ENCODE data around the gene OR4D10. TPM values are rescaled to one million over a fixed set of nuclear protein-coding genes. Genes with fewer than 3 reads are reported as not detected.

OR4D10 gene
- total RNA-seq (2014; rRNA removed; shearing (Covaris generic)) (0.28 TPM in 1 of 2 replicates, not detected in the other), total RNA-seq (2022) (not detected in 2 replicates), Bru-seq, nascent RNA (not detected), BruChase-seq, experiment 1, labeled RNA remaining after a 6-hour chase (not detected), BruChase-seq, experiment 2, labeled RNA remaining after a 2-hour chase (not detected)
- long read RNA-seq = 0 reads

DNA sequence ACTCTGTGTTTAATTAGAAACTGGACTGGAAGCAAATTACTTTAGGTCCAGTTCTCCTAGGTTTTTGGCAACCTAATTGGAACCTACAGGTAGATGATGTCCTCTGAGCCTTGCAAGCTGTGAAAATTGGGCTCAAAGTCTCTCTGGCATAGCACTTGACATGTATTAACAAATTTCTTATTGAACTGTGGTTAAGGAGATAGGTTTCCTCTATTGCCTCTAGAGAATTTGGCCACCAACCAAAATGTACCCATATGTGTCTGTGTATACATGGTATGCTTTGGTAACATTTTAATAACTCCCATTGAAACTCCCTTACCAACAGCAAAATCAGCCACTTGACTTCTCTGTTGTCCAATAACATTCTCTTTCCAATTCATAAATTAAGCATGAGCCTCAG lies at the start of gene OR4D10:
OR4D10 (plus strand) TSS at position 301 of the 400 bp plus-strand sequence. CDS start 4,115 bp downstream, outside the sequence.
- no peaks in the 10 kb centered on the region for H3K36me3 ChIP-seq (ENCODE audit: insufficient read depth, low read length)

DNA sequence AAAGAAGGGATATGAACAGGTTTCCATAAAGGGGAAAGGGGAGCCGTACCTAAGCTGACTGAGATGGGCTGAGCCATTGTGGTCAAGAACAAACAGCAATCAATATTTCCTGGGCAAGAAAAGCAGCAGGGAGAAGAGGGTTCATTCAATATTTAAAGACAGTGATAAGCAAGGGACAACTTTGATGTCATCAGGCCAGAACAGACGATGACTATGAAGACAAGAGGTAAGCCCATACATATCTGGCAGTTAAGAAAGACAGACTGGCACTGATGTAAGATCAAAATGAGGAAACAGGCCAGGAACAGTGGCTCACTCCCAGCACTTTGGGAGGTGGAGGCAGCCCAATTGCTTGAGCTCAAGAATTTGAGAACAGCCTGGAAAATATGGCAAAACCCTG lies 49.3 kb upstream of the OR4D10 start:
- no peaks in the 10 kb centered on the region for H3K36me3 ChIP-seq (ENCODE audit: insufficient read depth, low read length)
- DNase-seq (ENCODE audit: low spot score) = no peak
- ChIA-PET CTCF (ENCODE audit: unreplicated experiment) (no interaction called here), POLR2A (no interaction called here)
- intact Hi-C loops (cut with micrococcal nuclease; ENCODE audit: unreplicated experiment) = no loop called here
- no peaks in the 10 kb centered on the region for H4K20me1 ChIP-seq (ENCODE audit: insufficient read depth, low read length)
- no peak overlapping the region for H3K27ac ChIP-seq (ENCODE audit: low read depth, low read length, poor library complexity, severe bottlenecking)
- H3K4me3 ChIP-seq (ENCODE audit: low read depth, low read length, poor library complexity, severe bottlenecking) = no peak overlapping the region
- H2AFZ ChIP-seq (ENCODE audit: low read length) = no peak overlapping the region
- H3K4me2 ChIP-seq (ENCODE audit: low read length) = no peak overlapping the region
- H3K79me2 ChIP-seq (ENCODE audit: insufficient read depth, low read depth, low read length) = no peaks in the 10 kb centered on the region
- no peaks in the 10 kb centered on the region for H3K9me2 ChIP-seq (ENCODE audit: insufficient read depth, low read length)
- no TSS peak for BruUV-seq (replicated peaks)
- H3K4me1 ChIP-seq (ENCODE audit: insufficient read depth, low read length, poor library complexity, severe bottlenecking) = no peaks in the 10 kb centered on the region
- TF ChIP-seq, protein P1, sequence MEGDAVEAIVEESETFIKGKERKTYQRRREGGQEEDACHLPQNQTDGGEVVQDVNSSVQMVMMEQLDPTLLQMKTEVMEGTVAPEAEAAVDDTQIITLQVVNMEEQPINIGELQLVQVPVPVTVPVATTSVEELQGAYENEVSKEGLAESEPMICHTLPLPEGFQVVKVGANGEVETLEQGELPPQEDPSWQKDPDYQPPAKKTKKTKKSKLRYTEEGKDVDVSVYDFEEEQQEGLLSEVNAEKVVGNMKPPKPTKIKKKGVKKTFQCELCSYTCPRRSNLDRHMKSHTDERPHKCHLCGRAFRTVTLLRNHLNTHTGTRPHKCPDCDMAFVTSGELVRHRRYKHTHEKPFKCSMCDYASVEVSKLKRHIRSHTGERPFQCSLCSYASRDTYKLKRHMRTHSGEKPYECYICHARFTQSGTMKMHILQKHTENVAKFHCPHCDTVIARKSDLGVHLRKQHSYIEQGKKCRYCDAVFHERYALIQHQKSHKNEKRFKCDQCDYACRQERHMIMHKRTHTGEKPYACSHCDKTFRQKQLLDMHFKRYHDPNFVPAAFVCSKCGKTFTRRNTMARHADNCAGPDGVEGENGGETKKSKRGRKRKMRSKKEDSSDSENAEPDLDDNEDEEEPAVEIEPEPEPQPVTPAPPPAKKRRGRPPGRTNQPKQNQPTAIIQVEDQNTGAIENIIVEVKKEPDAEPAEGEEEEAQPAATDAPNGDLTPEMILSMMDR (conservative IDR thresholded peaks at IDR 0.05; ENCODE audit: low read length) = no peak
- TF ChIP-seq EZH2phosphoT487 (IDR thresholded peaks at IDR 0.05; ENCODE audit: borderline replicate concordance, low read depth, low read length) = no peak
- H3K9me3 ChIP-seq (ENCODE audit: low read length) = no peaks in the 10 kb centered on the region

More for the DNA sequence above, at the start of gene OR4D10:
- H3K79me2 ChIP-seq (ENCODE audit: insufficient read depth, low read depth, low read length) = no peaks in the 10 kb centered on the region
- DNase-seq (ENCODE audit: low spot score) = no peak
- intact Hi-C loops (cut with micrococcal nuclease; ENCODE audit: unreplicated experiment) = no loop called here
- TF ChIP-seq, protein P1 (conservative IDR thresholded peaks at IDR 0.05; ENCODE audit: low read length) = no peak
- TF ChIP-seq EZH2phosphoT487 (IDR thresholded peaks at IDR 0.05; ENCODE audit: borderline replicate concordance, low read depth, low read length) = no peak
- H3K27ac ChIP-seq (ENCODE audit: low read depth, low read length, poor library complexity, severe bottlenecking) = no peak within 1 kb of the TSS
- H3K4me1 ChIP-seq (ENCODE audit: insufficient read depth, low read length, poor library complexity, severe bottlenecking) = peaks cover 8% of the 10 kb centered on the region
- H3K4me3 ChIP-seq (ENCODE audit: low read depth, low read length, poor library complexity, severe bottlenecking) = no peak within 1 kb of the TSS
- H2AFZ ChIP-seq (ENCODE audit: low read length) = no peak within 1 kb of the TSS
- no peaks in the 10 kb centered on the region for H4K20me1 ChIP-seq (ENCODE audit: insufficient read depth, low read length)
- no peak within 1 kb of the TSS for H3K4me2 ChIP-seq (ENCODE audit: low read length)
- H3K9me3 ChIP-seq (ENCODE audit: low read length) = no peaks in the 10 kb centered on the region
- CTCF ChIA-PET (ENCODE audit: unreplicated experiment) = no interaction called here
- POLR2A ChIA-PET = no interaction called here
- no peaks in the 10 kb centered on the region for H3K9me2 ChIP-seq (ENCODE audit: insufficient read depth, low read length)
- BruUV-seq (replicated peaks) = no TSS peak

DNA sequence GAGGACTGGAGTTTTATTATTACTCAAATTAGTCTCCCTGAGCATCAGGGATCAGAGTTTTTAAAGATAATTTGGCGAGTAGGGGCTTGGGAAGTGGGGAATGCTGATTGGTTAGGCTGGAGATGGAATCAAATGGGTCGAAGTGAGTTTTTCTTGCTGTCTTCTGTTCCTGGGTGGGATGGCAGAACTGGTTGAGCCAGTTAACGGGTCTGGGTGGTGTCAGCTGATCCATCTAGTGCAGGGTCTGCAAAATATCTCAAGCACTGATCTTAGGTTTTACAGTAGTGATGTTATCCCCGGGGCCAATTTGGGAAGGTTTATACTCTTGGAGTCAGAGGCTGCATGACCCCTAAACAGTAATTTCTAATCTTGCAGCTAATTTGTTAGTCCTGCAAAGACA lies 48.0 kb upstream of the OR4D10 start:
- intact Hi-C loops (cut with micrococcal nuclease; ENCODE audit: unreplicated experiment) = no loop called here

More for the DNA sequence above, 48.0 kb upstream of the OR4D10 start:
- Histone ChIP-seq H3K4me1 (ENCODE audit: insufficient read depth, low read length, poor library complexity, severe bottlenecking) (no peaks in the 10 kb centered on the region), H3K9me2 (ENCODE audit: insufficient read depth, low read length) (no peaks in the 10 kb centered on the region), H3K27ac (ENCODE audit: low read depth, low read length, poor library complexity, severe bottlenecking) (no peak overlapping the region), H3K79me2 (ENCODE audit: insufficient read depth, low read depth, low read length) (no peaks in the 10 kb centered on the region), H3K9me3 (ENCODE audit: low read length) (no peaks in the 10 kb centered on the region), H4K20me1 (ENCODE audit: insufficient read depth, low read length) (no peaks in the 10 kb centered on the region), H3K4me2 (ENCODE audit: low read length) (no peak overlapping the region), H3K4me3 (ENCODE audit: low read depth, low read length, poor library complexity, severe bottlenecking) (no peak overlapping the region), H3K36me3 (ENCODE audit: insufficient read depth, low read length) (no peaks in the 10 kb centered on the region), H2AFZ (ENCODE audit: low read length) (no peak overlapping the region)
- ChIA-PET CTCF (ENCODE audit: unreplicated experiment) (no interaction called here), POLR2A (no interaction called here)
- DNase-seq (ENCODE audit: low spot score) = no peak
- TF ChIP-seq, protein P1 (conservative IDR thresholded peaks at IDR 0.05; ENCODE audit: low read length) = no peak
- TF ChIP-seq EZH2phosphoT487 (IDR thresholded peaks at IDR 0.05; ENCODE audit: borderline replicate concordance, low read depth, low read length) = no peak
- BruUV-seq (replicated peaks) = no TSS peak
